ENCODE results near the gene MAK. TPM values are rescaled to one million over a fixed set of nuclear protein-coding genes. Genes with fewer than 3 reads are reported as not detected.

Gene MAK
- total RNA-seq, 2 experiments from 2014 or later: 0.47 to 0.73 TPM

- H3K4me1 ChIP-seq (ENCODE audit: insufficient read depth, low read length): no peaks in the 10 kb centered on the region
- H3K27me3 ChIP-seq (ENCODE audit: control insufficient read depth in 1 of 2, insufficient read depth in 2 of 2, low read length in 2 of 2): no peaks in the 10 kb centered on the region
- Mint-ChIP-seq H3K36me3 (ENCODE audit: low read depth) (peaks cover 19% of the 10 kb centered on the region), H3K27me3 (no peaks in the 10 kb centered on the region), H3K4me3 (no peak overlapping the region), H3K4me1 (ENCODE audit: low read depth) (peaks cover 6% of the 10 kb centered on the region), H3K27ac (no peak overlapping the region), H3K9me3 (peaks cover 4% of the 10 kb centered on the region)
- POLR2A ChIA-PET: no interaction called here
- intact Hi-C loops (cut with DNase I, micrococcal nuclease): no loop called here
- no peak overlapping the region for H3K4me3 ChIP-seq (ENCODE audit: low read length)
- H3K27ac ChIP-seq (ENCODE audit: low read depth in 1 of 2, low read length in 2 of 2): no peak overlapping the region
- H3K36me3 ChIP-seq (ENCODE audit: insufficient read depth, low read length): peaks cover 14% of the 10 kb centered on the region
- no peak for TF ChIP-seq CTCF (IDR thresholded peaks at IDR 0.05)
- no peak for DNase-seq
- no peak for ATAC-seq (ENCODE audit: poor library complexity)
- H3K9me3 ChIP-seq (ENCODE audit: control insufficient read depth in 1 of 2, insufficient read depth in 1 of 2, low read length in 2 of 2): no peaks in the 10 kb centered on the region
- CTCF ChIA-PET: no interaction called here
Measured at GRCh38 chr6:10713962-10714361, 124.4 kb downstream of the MAK start.

Other genes starting within 250 kb of the MAK start
- gene C6orf52, start 143.9 kb downstream of the MAK start, total RNA-seq: not detected
- gene PAK1IP1, start 143.6 kb downstream of the MAK start, total RNA-seq: 1 to 10 TPM; 4.1 to 5.8 TPM
- gene TMEM14C, start 115.5 kb downstream of the MAK start, total RNA-seq: 10 to 100 TPM; 14.4 to 14.6 TPM
- gene TMEM14B, start 90.7 kb downstream of the MAK start, total RNA-seq: 10 to 100 TPM; 41.8 to 44.1 TPM
- not detected for gene GCM2, start 43.5 kb upstream of the MAK start, total RNA-seq
- gene SYCP2L, start 48.5 kb upstream of the MAK start, total RNA-seq: under 1 TPM in 1 of 2 experiments, not detected in 1; 0.36 TPM
- gene ELOVL2, start 205.8 kb upstream of the MAK start, total RNA-seq: not detected